NCI-H2029 treated with DMSO at 0.1 percent for 48 hours (cell line): ENCODE measurements around the gene TGFBR3L.
"Not testable (repeated sequence)": the region's sequence is repeated elsewhere in the genome, so short reads cannot be mapped to it uniquely, and the experiment has no call there.

Source experiments
- DNase-seq: peaks from one replicate; lab custom pipeline; 2025; lab: John Stamatoyannopoulos, UW

Gene TGFBR3L

DNA sequence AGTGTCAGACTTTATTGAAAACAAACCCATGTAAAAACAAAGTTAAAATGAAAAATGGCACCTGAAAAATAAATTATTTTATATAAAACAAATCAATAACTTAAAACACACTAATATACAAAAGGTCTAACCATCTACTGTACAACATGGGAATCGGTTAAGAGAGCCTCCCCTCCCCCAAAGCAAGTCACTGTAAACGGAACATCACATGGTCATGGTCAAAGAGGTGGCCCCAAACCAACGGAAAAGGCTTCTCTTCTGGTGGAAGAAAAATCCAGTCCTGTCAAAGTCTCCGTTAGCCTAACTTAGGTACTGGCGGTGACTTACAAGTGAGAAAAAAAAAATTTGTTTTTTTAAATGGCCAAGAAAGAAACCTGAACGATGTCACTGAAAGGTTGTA is 44.6 kb downstream of the TGFBR3L start:
- DNase-seq: no peak

DNA sequence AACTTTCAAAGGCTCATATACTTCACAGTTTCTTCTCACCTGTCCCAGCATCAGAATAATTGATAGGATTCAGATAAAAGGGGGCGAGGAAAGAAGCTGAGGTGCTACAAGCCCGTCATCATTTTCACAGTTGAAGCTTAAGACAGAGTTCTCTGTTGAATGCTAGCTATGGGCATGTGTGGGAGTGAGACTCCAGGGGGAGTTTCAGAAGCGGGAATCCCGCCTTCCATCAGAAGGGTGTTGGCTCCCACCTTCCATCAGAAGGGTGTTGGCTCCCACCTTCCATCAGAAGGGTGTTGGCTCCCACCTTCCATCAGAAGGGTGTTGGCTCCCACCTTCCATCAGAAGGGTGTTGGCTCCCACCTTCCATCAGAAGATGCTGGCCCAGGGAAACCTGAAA is 46.5 kb downstream of the TGFBR3L start:
- not testable (repeated sequence) for DNase-seq

DNA sequence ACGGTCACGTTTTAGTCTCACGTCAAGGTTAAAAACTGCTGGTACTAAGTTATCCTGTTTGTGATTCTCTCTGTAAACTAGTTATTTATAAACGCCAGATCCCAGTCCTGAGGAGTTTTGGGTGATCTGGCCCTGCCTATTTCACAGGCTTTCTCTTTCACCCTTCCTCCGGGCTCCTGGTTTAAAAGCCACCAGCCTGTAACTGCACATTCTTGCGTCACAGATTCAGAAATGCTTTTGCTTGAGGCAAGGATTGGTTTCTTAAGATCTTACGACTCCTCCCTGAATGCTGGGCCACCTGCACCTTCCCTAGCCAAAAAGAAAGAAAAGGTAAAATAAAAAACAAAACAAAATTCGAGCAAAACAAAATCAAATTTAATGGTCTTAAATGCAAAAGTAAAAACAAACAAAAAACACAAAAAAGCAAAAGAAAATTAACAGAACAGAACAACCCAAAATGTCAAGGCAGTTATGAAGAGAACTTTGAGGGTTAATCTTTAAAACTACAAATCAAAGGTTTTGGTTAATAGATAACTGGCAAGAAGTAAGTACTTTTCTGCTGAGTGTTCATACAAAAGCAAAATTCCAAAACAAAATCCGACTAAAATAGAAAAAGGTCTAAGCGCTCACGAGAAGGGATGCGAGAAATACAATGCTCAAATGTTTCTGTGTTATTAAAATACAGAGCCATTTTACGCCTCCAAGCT is 47.4 kb downstream of the TGFBR3L start:
- DNase-seq: no peak

DNA sequence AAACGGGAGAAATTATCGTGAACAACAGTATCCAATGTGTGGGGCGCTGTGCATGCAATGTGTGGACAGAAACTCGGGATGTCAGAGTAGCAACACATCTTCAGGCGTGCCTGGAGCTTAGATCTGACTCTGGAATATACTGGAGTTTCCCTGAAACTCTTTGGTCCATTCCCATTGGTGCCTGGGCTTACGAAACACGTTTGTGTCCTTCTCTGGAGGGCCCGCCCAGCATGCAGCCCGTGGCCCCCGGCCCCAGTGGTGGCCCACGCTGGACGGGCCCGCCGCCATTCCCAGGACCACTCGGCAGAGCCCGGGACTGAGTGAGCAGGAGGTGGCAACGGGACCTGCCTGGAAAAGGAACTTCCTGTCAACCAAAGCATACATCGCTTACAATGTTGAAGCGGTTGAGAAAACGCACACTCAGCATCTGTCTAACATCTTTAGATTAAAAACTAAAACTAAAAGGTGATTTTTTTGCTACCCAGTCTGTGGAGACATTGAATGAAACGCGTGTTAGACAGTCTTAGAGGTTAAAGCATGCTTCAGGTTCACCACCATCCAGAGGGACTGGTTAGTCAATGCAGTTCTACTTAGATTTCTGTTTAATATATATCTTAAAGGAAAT is 48.1 kb downstream of the TGFBR3L start:
- DNase-seq: no peak

DNA sequence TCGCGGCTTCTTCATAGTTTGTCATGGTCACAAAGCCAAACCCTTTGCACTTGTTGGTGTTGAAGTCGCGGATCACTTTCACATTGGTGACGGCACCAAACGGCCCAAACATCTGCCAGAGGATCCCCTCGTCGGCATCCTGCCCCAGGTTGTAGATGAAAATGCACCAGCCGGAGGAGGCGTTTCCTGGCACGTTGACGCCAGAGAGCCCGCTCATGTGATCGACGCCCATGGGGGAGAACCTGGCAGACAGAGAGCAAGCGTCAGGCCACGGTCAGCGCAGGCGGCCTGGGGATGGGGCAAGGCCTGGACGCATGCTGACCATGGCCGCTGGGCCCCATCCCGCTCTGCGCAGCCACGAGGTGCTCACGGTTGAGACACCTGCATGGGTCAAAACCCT is 48.9 kb downstream of the TGFBR3L start:
- no peak for DNase-seq

DNA sequence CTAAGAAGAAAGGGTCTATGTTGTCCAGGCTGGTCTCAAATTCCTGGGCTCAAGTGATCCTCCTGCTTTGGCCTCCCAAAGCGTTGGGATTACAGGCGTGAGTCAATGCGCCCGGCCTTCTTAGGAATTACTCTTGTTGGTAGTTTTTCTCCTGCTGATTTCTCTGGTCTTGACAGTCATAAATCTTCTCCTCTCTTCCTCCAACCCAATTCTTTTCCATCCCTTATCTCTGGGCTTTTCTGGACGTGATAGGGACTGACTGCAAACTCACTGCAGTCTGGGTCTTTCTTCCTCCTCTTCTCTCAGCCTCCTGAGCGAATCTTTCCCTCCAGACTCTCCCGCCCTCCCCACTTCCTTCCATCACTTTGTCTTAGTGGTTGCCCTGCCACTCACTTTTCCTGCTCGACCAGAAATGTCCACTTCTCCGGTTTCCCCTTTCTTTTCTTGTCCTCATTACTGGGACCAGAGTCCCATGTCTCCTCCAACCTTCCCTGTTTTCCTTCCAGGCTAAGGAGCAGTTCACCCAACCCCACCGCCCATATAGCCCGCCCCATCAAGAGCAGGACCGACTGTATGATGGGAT is 50.7 kb downstream of the TGFBR3L start:
- no peak for DNase-seq

DNA sequence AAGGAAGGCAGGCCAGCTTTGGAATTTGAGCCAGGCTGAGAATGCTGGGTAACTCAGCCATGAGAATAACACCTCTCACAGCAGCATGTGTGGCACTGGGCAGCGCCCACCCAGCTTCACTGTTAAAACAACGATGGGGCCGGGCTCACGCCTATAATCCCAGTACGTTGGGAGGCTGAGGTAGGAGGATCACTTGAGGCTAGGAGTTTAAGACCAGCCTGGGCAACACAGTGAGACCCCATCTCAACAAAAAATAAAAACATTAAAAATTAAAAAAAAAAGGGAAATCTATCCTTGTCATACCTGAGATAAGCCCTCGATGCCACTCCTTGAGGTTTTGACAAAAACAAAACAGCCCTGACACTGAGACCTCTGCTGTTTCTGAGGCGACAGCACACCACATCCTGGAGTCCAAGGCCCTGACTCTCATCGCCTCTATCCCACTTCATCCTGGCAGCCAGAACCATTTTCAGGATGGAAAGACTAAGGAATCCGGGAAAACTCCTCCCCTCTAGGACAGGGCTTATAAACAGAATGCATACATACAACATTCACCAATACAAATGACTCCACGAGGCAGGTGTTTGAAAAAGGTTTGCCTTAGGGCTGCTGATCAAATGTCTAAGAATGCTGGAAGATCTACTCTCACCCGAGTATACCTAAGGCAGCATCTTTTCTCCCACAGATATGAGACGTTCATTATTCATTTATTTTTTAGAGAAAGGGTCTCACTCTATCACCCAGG is 51.5 kb downstream of the TGFBR3L start:
- no peak for DNase-seq

DNA sequence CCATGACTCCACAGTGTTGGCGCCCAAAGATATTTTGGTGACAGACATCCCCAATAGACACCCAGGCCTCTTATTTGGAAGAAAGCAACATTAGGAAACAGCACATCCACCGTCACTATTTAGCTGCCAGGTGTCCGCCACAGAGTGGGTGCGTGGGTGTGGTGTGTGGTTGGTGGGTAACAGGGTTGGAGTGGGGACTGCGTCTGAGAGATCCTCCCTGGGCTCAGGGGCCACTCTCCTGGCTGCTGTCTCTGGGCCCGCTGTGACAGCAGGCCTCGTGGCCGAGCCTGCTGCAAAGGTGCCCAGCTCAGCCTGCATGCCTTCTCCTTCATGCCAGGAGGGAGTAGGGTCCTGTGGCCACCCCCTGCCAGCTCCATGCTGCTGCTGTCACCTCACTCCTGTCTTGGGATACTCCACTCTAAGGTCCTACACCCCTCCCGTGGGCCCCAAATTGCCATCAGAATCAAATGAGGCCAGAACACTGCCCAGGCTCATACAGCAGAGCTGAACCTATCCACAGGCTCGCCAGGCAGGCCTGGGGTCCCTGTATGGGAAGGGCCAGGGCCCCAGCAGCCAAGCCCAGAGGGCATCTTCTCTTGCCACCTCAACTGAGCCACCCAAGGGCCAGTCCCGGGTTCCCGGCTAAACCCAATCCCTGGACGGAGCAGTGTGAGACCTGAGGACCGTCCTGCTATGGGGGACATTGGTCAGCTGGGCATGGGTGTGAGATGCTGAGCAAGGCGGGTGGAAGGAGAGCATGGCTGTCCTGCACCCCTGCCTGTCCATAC is 53.6 kb downstream of the TGFBR3L start:
- no peak for DNase-seq
